ENCODE data around the gene TFF2.
A peak's percentile ranks its signal among the peaks of the same experiment; 100 is the strongest.

TFF2 gene, protein sequence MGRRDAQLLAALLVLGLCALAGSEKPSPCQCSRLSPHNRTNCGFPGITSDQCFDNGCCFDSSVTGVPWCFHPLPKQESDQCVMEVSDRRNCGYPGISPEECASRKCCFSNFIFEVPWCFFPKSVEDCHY

DNA sequence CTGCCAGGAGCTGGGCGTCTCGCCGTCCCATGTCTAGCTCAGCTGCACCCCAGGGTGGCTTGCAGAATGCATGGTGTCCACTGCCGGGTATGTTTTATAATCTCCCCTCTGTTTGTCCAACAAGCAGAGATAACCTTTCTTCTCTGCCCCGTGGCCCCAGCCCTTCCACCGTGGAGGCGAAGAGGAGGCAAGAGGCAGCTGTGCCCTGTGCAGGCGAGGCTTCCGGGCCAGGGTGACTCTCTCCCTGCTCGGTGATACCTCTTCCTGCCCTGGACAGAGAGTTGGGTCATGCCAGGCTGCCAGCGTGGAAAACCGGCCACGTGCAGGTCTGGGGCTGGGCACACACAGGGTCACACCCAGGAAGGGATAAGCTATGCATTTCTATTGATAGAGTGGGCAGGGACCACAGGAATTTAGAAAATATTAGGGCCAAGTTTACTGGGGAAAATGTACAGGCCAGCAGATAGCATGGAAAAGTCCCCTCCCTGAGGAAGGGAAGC lies at the start of gene TFF2:
Gene TFF2 (minus strand): TSS at position 68 of the 500 bp plus-strand sequence. CDS start 37 bp downstream, at position 31.
- DNase-seq: no peak

DNA sequence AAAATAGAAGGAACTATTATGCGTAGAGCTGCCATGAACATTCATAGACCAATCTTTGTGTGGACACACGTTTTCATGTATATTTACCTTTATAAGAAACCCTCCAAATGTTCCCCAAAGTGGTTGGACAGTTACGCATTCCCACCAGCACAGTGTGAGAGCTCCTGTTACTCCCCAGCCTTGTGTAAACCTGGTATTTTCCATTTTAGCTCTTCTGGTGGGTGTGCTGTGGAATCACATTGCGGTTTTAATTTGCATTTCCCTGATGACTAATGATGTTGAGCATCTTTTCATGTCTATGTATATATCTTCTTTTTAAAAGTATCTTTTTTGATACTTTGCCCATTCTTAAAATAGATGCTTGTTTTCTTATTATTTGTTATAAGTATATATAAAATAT lies 49.7 kb upstream of the TFF2 start:
- peak in 1 of 3 donors; percentile 29 for DNase-seq

DNA sequence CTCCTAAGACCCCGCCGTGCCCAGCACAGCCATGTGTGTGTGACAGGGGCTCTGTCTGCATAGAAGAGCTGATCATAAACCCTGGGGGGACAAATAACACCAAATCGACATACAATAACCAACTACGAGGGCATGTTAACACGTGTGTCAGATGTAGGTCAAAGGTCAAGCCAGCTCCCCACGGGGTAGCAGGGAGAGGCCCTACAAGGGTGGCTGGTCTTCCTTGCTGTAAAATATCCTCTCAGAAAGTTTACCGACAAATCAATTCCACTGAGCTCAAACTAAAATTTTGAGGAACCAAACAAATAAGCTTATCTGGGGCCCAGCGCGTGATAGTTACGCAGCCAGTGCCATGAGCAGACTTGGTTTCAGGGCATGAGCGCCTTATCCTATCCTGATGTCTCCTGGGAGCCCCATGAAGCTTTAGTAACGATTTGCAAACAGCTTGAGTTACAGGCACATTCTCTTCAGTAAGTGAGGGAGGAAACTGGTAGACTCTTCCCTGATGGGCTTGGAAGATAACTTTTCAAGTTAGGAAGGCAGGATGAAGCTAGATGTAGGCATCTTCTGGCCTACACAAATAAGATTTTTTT lies 47.7 kb upstream of the TFF2 start:
- DNase-seq: no peak

DNA sequence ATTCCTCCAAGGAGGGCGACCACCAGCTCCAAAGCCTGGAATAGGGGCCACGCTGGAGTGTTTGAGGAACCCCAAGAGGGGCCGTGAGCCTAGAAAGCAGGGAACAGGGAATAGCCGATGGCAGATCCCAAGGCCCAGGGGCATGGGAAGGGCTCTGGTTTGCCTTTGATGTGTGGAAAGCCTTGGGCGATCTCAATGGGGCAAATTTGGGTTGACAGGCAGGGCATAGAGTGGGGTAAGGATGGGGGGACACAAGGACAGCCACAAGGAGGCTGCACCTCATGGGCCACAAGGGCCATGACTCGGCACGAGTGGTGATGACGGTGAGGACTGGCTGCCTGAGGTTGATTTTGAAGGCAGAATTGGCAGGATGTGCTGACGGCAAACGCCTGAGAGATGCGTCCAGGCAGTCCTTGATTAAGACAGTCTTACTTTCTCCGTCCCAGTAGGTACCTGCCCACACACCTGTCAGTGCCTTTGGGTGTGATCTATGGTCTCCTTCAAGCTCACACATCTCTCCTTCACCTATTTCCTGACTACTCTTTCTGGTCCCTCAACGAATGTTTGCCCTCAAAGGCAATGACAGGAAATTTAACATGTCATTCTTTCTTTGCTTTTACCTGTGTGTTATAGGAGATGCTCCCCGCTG lies 47.1 kb upstream of the TFF2 start:
- DNase-seq: no peak

DNA sequence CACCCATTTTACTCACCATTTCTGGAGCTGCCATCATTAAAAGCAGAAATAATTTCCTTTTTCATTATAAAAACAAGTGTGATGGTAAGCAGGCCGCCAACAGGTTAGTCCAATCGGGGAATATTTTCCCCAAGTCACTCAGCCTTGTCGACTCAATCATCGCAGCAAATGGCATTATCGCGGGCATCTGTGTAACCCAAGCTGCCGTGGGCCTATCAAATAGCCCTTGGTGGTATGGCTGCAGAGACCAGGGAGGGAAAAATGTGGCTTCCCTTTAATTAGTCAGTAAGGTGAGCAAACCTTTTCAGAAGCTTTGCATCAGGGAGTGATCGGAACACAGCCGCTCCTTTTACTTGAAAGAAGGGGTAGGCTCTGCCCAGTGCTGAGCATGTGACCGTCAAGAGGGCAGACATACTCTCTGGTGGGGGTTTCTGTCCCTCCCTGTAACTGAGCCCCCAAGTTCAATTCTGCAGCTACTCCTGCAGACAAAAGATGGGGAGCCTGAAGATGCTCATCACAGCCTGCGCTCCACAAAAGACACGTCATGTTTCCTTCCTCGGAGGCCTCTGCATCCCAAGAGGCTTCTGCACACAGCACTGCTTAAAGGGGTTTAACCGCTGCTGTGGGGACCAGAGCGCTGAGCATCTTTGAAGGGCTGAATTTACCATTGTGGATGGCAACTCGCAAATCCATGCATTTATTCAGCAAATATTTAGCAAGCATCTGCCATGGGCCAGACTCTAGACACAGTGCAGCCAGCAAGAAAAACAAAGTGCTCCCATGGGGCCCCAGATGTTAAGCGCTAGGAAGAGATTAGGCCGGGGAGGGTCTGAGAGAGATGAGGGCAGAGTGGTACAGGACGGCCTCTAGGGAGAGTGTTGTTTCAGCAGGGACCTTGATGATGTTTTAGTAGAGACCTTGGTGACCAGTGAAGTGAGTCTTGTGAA lies 46.3 kb upstream of the TFF2 start:
- DNase-seq: no peak

DNA sequence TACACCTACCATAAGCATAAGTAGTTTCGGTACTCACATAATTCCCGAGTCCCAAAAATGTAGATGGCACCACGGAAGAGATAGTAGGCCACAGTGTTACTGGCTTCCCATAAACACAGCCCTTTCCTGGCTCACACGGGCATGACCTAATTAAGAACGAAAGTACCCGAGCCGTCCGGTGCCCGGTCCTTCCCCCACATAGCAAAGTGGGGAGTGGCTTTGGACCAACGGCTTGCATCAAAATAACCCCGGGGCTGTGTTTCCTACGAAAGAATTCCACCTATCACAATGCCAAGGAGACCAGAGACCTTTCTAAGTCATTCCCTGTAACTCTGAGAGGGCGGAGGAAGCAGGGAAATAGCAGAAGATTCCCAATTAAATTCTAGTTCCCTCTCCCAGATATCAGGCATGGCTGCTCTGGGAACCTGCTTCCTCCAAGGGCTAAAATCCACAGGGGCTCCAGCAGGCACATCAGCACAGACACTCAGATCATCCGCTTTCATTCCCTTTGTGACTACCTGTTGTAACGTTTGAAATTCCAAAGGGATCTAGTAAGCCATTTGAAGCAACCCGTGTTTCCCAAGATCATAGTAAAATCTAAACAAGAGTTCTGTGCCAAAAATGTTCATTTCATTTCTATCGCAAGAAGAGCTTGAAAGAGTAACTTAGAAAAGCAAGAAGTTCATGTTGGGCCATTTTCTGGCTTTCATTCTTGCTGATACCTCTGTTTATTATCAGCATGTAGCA lies 45.3 kb upstream of the TFF2 start, which contains the start of gene TMPRSS3:
Gene TMPRSS3 (minus strand): TSS at position 148 of the 747 bp plus-strand sequence. CDS start 635 bp downstream, outside the sequence.
- no peak for DNase-seq

DNA sequence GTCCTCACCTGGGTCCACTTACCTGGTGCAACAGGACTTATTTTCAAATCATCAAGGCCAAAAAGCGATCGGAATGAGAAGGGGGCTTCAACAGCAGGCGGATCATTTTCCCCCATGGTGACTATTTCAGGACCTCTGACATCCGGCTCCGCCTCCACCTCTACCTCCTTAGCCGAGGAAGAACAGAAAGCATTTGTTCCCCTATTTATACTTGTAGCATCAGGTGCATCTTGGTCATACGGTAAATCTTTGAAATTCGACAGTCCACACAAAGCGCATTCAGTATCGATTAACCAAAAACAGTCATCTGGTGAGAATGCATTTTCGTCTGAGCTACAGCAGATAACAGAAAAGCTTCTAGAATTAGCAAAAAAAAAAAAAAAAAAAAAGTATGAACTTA lies 44.5 kb upstream of the TFF2 start:
- no peak for DNase-seq

DNA sequence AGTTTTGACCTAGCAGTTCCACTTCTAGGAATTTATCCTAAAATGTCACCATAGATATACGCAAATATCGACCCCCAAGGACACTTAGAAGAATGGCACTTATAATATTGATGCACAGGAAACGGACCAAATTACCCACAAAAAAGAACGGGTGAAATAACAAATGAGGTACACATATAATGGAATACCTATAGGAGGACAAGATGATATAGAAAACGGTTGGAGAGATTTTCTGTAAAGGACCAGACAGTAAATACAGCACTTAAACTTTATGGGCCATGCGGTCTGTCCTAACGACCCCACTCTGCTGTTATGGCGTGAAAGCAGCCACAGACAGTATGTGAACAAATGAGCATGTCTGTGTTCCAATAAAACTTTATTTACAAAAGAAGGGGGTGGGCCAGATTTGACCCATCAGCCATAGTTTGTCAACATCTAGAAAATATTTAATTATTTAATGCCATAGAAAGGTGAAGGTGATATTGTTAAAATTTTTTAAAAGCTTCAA lies 42.7 kb upstream of the TFF2 start:
- no peak for DNase-seq

DNA sequence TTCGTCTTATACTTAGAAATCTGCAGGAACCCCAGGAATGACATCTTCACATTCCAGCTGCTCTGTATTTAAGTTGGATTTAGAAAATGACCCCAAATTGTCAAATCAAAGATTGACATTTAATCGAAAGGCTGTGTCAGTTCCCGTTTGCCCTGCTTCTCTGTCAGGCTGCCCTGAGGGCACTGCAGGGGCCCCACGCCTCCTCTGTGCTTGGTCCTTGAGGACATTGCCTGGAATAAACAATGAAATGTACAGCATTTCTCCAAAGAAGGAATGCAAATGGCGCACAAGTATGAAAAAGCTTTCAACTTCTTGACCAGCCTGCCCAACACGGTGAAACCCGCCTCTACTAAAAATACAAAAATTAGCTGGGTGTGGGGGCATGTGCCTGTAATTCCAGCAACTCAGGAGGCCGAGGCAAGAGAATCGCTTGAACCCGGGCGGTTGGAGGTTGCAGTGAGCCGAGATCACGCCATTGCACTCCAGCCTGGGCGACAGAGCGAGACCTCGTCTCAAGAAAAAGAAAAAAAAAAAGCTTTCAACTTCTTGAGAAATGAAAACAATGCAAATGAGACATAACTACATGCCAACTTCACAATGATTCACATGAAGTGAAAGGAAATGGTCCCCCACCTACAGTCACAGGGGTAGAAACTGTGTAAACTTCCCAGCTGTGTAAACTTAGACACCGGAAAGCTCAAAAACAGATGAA lies 42.1 kb upstream of the TFF2 start:
- no peak for DNase-seq

DNA sequence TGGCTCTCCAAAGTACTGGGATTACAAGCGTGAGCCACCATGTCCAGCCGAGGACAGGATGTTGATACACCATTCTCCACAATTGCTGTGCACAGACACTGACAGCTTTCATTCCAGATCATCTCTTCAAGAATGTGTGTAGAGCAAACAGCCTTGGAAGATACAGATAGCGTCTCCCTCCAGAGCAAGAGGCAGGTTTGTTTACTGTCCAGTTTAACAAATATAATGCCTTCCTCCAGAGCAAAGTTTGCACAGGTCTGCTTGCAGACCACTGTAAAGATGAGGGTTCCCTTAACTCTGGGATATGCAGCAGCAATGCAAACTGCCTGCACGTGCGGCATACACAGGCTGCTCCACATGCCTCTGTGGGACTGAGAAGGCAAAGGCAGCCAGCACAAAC lies 40.5 kb upstream of the TFF2 start:
- no peak for DNase-seq

DNA sequence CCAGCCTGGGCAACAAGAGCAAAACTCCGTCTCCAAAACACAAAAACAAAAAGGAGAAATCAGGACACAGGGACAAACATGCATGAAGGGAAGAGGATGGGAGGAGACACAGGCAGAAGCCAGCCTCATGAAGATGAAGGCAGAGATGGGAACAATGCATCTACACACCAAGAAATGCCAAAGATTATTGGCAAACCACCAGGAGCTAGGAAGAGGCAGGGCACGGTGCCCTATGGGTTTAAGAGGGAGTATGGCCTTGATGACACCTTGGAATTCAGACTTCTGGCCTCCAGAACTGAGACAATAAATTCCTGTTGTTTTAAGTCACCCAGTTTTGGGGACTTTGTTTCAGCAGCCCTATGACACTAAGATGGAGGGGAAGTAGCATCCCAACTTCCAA lies 39.9 kb upstream of the TFF2 start:
- no peak for DNase-seq

DNA sequence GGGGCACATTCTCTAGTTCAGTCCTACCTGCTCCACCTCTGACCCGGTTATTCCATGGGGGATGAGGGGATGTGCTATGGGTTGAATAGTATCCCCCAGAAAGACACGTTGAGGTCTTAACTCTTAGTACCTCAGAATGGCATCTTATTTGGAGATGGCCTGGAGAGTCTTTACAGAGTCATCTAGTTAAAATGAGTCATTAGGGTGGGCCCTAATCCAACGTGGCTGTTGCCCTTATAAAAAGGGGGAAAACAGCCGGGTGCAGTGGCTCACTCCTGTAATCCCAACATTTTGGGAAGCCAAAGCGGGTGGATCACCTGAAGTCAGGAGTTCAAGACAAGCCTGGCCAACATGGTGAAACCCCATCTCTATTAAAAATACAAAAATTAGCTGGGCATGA lies 39.4 kb upstream of the TFF2 start:
- DNase-seq: no peak

DNA sequence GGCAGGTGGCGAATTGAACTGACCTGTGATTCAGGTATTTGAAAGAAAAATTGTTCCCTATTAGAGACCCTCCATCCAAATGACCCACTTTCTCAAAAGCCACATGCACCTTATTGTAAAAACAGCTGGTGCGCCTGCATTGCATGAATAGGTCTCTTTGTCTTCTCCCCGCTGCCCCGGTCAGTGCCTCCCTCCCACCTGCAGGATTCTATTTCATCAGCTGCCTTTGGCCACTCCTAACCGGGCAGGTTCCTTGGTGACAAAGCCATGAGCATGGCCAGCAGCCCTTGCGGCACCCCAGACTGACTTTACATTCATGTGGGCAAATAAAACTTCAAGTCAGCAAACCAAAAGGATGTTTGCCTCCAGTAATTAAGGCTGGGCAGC lies 38.6 kb upstream of the TFF2 start:
- no peak for DNase-seq

DNA sequence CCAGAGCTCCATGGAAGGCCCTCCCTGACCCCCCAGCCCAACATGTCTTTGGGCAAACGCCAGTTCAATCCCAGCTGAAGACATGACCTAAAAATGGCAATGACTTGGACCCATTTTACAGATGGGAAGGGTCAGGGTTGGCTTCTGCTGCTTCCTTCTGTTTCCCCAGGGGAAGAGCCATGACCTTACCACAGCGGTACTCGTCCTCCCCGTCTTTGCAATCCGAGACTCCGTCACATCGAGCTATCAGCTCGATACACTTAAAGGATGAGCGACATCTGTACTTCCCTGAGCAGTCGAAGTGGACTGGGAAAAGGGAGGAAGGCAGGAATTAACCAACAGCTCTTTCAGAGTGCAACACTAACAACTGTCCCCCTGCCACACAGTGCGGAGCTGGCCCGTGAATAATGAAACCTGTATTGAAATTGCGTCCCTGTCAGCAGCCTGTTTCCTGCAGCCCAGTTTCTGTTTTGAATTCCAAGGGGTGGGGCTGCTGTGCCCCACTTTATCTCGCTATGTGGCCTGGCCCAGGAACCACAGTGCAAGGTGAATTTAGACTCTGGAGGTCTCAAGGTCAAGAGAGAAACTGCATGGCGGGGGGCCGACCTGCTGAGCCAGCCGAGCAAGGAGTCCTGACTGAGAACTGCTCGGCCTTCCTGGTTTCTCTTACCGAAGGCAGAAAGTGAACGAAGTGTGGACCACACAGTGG lies 38.1 kb upstream of the TFF2 start:
- no peak for DNase-seq

DNA sequence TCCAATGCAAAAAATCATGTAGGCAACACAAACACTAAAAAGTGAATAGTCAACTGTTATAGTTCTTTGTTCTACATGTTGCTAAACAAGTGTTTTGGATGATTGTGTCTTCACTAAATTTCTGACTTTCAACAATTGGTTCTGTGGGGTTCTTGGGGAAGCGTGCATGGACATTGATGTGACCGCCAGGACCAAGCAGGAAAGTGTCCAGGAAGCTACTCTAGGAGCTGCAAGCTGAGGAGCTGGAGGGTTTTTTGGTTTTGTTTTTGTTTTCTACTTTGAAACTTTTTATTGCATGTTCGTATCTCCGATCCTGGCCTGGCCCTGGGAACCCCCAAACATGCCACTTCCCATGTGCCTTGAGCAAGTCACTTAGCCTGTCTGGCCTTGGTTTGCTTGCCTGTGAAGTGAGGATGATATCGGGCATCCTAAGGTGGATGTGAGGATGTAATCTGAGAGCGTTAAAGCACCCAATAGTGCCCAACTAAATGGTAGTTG lies 37.1 kb upstream of the TFF2 start:
- no peak for DNase-seq

DNA sequence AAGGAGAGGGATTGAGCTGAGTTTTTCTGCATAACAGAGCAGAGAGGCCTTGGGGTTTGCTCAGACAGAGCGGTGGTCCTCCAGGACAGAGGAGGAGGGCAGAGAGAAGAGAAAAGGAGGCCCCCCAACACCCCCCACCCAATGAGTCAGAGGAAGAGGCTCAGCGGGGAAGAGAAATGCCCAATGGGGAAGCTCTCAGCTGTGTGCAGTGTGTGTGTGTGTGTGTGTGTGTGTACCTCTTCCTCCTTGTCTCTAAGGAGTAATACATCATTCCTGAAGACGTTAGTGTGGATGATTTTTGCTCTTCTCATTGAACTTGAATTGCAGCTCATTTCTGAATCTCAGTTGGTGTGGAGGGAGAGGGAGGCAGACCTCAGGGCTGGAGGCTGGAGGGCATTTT lies 36.4 kb upstream of the TFF2 start:
- DNase-seq: peak; percentile 50 to 79 (median 79)

DNA sequence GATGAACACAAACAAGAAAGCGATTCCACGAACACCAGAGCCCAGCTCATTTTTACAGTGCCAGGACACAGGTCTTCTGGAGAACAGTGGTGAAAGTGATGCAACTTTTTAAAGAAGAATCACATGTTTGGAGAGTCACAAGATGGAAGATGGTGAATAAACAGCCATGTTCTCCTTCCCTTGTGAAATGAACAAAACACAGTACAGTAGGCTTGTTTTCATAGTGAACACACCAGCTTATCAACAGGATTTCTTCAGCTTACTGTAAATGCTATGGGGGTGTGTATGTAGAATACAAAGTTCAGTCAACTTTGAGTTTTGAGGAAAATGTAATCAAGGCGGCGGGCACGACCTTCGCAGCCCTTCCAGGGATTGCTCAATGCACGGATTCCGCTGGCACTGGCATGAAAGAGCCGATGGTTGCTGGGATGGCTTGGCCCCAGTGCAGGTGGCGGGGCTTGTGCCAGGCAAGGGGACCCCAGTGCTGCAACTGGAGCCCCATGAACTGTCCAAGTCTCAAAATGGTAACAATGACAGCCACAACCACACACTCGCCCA lies 35.3 kb upstream of the TFF2 start:
- DNase-seq: peak in 2 of 3 donors; percentile 13 to 34

DNA sequence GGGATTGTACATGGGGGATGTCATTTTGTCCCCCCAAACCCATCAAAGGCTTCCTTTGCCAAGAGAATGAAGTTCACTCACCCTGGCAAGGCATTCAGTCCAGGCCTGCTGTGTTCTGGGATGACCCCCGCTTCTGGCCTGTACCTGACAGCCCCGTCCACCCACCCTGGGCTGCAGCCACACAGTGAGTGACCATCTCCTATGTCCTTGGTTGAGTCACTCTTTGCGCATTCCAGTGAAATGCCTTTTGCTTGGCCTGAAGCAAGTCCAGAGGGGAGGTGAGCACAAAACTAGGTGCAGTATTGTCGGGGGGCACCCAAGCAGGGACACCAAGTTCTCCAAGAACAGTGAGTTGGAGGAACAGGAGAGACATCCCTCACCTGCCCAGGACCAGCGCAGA lies 34.8 kb upstream of the TFF2 start:
- DNase-seq: no peak

DNA sequence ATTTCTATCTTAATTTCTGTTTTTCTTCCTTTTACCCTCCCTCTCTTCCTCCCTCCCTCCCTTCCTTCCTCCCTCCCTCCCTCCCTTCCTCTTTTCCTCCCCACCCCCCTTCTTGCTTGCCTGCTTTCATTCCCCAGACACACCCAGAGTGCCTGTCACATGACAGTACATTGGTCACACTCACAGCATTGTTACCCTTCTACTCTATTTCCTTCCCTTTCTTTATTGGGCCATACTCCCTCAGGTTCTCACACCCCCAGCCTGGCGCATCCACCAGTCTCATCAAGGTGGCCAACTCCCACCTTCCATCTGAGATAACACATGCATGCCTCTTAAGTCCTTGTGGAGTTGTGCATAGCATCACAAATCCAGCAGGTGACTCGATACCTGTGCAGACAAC lies 34.2 kb upstream of the TFF2 start:
- DNase-seq: peak; percentile 31 to 33 (median 33)

Measured in suppressor macrophage treated with lipopolysaccharide for 1 hour (primary cell).